Panc1 (cell line): ENCODE results near the gene TBATA. TPM values are rescaled to one million over a fixed set of nuclear protein-coding genes. Genes with fewer than 3 reads are reported as not detected.
A peak's percentile ranks its signal among the peaks of the same experiment; 100 is the strongest.

Source experiments
- ATAC-seq: fragments of 200-7000 bp; cut with Tn5 transposase; 2 replicates; pipeline ENCODE4 v1.9.1; 2020; ENCODE audit warnings: mild to moderate bottlenecking, moderate library complexity
- BruUV-seq: library from RNA; stranded (reverse); fragments of 400-500 nt; replicated peaks from 2 replicates; lab custom pipeline; 2021; lab: Mats Ljungman, UMichigan
- CTCF ChIA-PET: fragments of 300-600 bp; sonication (Branson Sonifier 250); formaldehyde crosslinking; loops from one replicate; lab custom pipeline; 2022; ENCODE audit warnings: antibody characterized with exemption; lab: Charles Lee
- POLR2A ChIA-PET: fragments of 300-600 bp; sonication (Branson Sonifier 250); formaldehyde crosslinking; loops from one replicate; lab custom pipeline; 2022; ENCODE audit warnings: antibody characterized with exemption; lab: Charles Lee
- DNase-seq: peaks from one replicate; pipeline ENCODE4 v3.0.0-alpha.2; 2010; ENCODE audit warnings: low read depth, low spot score
- H3K27ac ChIP-seq: 2 replicates; pipeline ENCODE4 v1.5.1; 2011; ENCODE audit warnings: mild to moderate bottlenecking, low read length, inconsistent platforms
- H3K27me3 ChIP-seq: fragments of 200-500 bp; sonication (Bioruptor generic); 2 replicates; pipeline ENCODE4 v1.6.0; 2014; ENCODE audit warnings: low read length, inconsistent platforms; ENCODE audit not compliant: control insufficient read depth, insufficient read depth
- H3K36me3 ChIP-seq: fragments of 200-500 bp; sonication (Bioruptor generic); 2 replicates; pipeline ENCODE4 v1.5.1; 2014; ENCODE audit warnings: inconsistent platforms, mild to moderate bottlenecking, low read length, moderate library complexity; ENCODE audit not compliant: control insufficient read depth, insufficient read depth
- H3K4me1 ChIP-seq: 2 replicates; pipeline ENCODE4 v1.5.1; 2011; ENCODE audit warnings: inconsistent platforms, mild to moderate bottlenecking, low read length, moderate library complexity; ENCODE audit not compliant: control insufficient read depth, insufficient read depth
- H3K4me3 ChIP-seq, 2 experiments: 2 replicates each; pipeline ENCODE4 v1.5.1; 2011 to 2012; ENCODE audit warnings: low read depth in 2 of 2, low read length in 2 of 2, mild to moderate bottlenecking in 2 of 2, inconsistent platforms in 1 of 2, moderate library complexity in 1 of 2
- H3K9me3 ChIP-seq: fragments of 200-500 bp; sonication (Bioruptor generic); 2 replicates; pipeline ENCODE4 v1.5.1; 2014; ENCODE audit warnings: low read depth, mild to moderate bottlenecking, inconsistent platforms, low read length, moderate library complexity; ENCODE audit not compliant: control insufficient read depth, insufficient read depth
- POLR2AphosphoS5 ChIP-seq: IDR thresholded peaks from 2 replicates; pipeline ENCODE4 v1.6.1; 2012; ENCODE audit warnings: mild to moderate bottlenecking, low read depth, low read length, moderate library complexity
- REST ChIP-seq, 2 experiments: IDR thresholded peaks; 2 replicates each; pipeline ENCODE4 v1.6.1; 2011 to 2012; ENCODE audit warnings: low read depth in 2 of 2, control low read depth in 1 of 2, low read length in 1 of 2, mild to moderate bottlenecking in 1 of 2, moderate library complexity in 1 of 2; ENCODE audit not compliant: insufficient read depth in 1 of 2
- SIN3A ChIP-seq: IDR thresholded peaks from 2 replicates; pipeline ENCODE4 v1.6.1; 2012; ENCODE audit warnings: low read depth, mild to moderate bottlenecking, low read length, moderate library complexity, borderline replicate concordance; ENCODE audit not compliant: insufficient read depth
- TCF7L2 ChIP-seq: IDR thresholded peaks from 2 replicates; pipeline ENCODE4 v1.6.1; 2011; ENCODE audit warnings: mild to moderate bottlenecking, low read depth, low read length, inconsistent platforms
- in situ Hi-C: cut with HindIII; loops from 2 replicates; pipeline ENCODE4 v1.10.0; 2016; ENCODE audit warnings: low sequenced_read_pairs, low pct_unique_long_range_greater_than_20kb
- intact Hi-C: fragments of 100-400 bp; cut with micrococcal nuclease; formaldehyde crosslinking; loops from one replicate; pipeline ENCODE4 v1.10.0; 2022; ENCODE audit not compliant: unreplicated experiment
- total RNA-seq: library from RNA; stranded (reverse); gene quantifications from one replicate; pipeline ENCODE4 v1.2.1, GENCODE V29; 2021; ENCODE audit not compliant: unreplicated experiment
- TF ChIP-seq, protein P1 (sequence below): fragments of 450-650 bp; IDR thresholded peaks from 2 replicates; pipeline ENCODE4 v1.5.1; 2017; ENCODE audit warnings: mild to moderate bottlenecking

Gene TBATA
- total RNA-seq, 1 experiment from 2014 or later = not detected

DNA sequence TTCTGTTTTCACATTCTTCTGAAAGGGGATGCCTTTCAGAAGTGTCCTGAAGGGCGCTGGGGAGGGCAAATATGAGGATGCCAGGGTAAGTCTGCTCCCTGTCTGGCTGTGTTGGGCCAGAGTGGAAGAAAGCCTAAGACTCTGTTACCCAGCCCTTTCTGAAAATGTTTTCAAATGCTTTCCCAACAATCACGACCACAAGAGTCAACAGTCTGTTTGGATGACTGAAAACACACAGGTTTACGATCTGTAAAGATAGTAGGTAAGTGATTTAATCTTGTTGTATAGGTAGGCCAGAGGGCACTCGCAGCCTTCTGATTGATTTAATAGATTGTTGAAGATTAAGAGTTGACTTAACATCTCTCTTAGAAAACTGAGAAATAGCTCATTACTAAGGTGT is 43.7 kb upstream of the TBATA start:
- H3K27ac ChIP-seq = no peak overlapping the region

GRCh38 chr10:70827086-70827757 is 42.0 kb upstream of the TBATA start:
- no peaks in the 10 kb centered on the region for H3K4me1 ChIP-seq

More for the DNA sequence above, 43.7 kb upstream of the TBATA start:
- TF ChIP-seq REST (IDR thresholded peaks at IDR 0.05; ENCODE audit: insufficient read depth in 1 of 2, low read depth in 2 of 2, low read length in 1 of 2) (no peak), TCF7L2 (no peak), POLR2AphosphoS5 (no peak), SIN3A (no peak)
- TF ChIP-seq, protein P1, sequence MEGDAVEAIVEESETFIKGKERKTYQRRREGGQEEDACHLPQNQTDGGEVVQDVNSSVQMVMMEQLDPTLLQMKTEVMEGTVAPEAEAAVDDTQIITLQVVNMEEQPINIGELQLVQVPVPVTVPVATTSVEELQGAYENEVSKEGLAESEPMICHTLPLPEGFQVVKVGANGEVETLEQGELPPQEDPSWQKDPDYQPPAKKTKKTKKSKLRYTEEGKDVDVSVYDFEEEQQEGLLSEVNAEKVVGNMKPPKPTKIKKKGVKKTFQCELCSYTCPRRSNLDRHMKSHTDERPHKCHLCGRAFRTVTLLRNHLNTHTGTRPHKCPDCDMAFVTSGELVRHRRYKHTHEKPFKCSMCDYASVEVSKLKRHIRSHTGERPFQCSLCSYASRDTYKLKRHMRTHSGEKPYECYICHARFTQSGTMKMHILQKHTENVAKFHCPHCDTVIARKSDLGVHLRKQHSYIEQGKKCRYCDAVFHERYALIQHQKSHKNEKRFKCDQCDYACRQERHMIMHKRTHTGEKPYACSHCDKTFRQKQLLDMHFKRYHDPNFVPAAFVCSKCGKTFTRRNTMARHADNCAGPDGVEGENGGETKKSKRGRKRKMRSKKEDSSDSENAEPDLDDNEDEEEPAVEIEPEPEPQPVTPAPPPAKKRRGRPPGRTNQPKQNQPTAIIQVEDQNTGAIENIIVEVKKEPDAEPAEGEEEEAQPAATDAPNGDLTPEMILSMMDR = no peak
- Histone ChIP-seq H3K4me1 (no peaks in the 10 kb centered on the region), H3K4me3 (no peak overlapping the region), H3K36me3 (0 out of 2 replicates have a peak, but pooled peaks cover 2% of the 10 kb centered on the region), H3K9me3 (no peaks in the 10 kb centered on the region), H3K27me3 (no peaks in the 10 kb centered on the region)
- intact Hi-C loops (no loop called here), in situ Hi-C loops (no loop called here)
- ChIA-PET CTCF (interaction anchor here (0.5 kb wide), 1 partner anchor 246 kb away, joined by 3 read pairs; no protein-coding TSS in a partner anchor), POLR2A (no interaction called here)
- ATAC-seq (peak; percentile 68; the same call in 1 of the 2 replicates), DNase-seq (no peak)
- BruUV-seq = no TSS peak

More at GRCh38 chr10:70827086-70827757, 42.0 kb upstream of the TBATA start:
- no peak overlapping the region for H3K4me3 ChIP-seq
- DNase-seq (no peak), ATAC-seq (no peak)
- H3K9me3 ChIP-seq = no peaks in the 10 kb centered on the region
- BruUV-seq = no TSS peak
- intact Hi-C loops (no loop called here), in situ Hi-C loops (no loop called here)
- H3K36me3 ChIP-seq = 0 out of 2 replicates have a peak, but pooled peaks cover 2% of the 10 kb centered on the region
- no peak overlapping the region for H3K27ac ChIP-seq
- ChIA-PET POLR2A (no interaction called here), CTCF (interaction anchor here (0.7 kb wide), 1 partner anchor 178 kb away, joined by 3 read pairs; no protein-coding TSS in a partner anchor)
- H3K27me3 ChIP-seq = no peaks in the 10 kb centered on the region
- no peak for TF ChIP-seq TCF7L2
- no peak for TF ChIP-seq SIN3A
- TF ChIP-seq REST (IDR thresholded peaks at IDR 0.05; ENCODE audit: insufficient read depth in 1 of 2, low read depth in 2 of 2, low read length in 1 of 2) = no peak
- TF ChIP-seq, protein P1 = no peak
- no peak for TF ChIP-seq POLR2AphosphoS5
